Measurements from ENCODE around the gene ANXA6. TPM values are rescaled to one million over a fixed set of nuclear protein-coding genes. Genes with fewer than 3 reads are reported as not detected.

Gene ANXA6
- total and polyA plus RNA-seq, 9 of the 15 experiments (the other 6 are each of a cell fraction or from before 2014, with no cell fraction given): 0.70 to 13.2 (median 8.3) TPM

DNA sequence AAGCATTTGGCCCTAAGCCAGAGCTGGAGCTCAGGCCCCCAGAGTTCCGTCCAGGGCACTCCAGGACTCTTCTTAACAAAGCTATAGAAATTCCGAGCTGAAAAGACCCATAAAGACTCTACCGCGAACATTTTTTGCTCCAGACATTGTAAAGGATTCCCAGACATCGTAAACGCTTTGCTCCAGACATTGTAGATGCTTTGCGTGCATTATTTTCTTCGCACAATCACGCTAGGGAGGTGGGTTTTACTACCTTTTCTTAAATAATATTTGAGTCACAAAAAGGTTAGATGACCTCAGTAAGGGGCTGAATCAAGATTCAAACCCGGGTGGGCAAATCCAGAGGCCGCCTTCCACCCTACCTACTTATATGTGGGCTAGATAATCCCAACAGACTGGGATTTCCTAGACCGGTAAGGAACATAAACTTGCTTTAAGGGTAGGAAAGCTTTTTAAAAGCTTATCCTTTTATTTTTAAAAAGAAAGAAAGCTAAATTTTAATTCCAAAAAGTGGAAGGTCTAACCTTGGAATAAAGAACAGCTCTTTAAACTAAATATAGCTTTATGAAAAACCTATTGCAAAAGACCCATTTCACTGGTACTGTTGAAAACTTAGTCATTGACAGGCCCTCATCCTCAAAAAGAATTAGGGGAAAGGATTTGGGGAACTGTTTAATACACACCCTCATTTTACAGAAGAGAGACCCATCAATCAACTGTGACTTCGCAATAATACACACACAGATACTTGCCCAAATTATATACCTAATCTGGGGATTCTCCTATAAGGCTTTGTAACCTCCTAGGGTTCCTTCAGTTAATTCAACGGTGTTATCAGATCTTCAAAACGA, 75.9 kb downstream of the ANXA6 start:
- in situ Hi-C loops (cut with MboI) (no loop called here), intact Hi-C loops (cut with micrococcal nuclease) (loop anchor here (1.0 to 10.0 kb wide), 2 partner anchors 19 to 597 kb away; no protein-coding TSS in a partner anchor)
- Histone ChIP-seq H2AFZ (ENCODE audit: low read depth, low read length) (peak overlapping the region; percentile 95), H3K9ac (ENCODE audit: insufficient read depth in 1 of 2, low read depth in 2 of 2, low read length in 2 of 2) (peak overlapping the region; percentile 95 to 96), H3K4me1 (replicated peaks in 1 of 2; ENCODE audit: control insufficient read depth in 2 of 2, insufficient read depth in 2 of 2, low read length in 2 of 2) (peaks cover 16 to 19% of the 10 kb centered on the region in 2 experiments; a peak in 4 of 5 replicates), H3K36me3 (ENCODE audit: control insufficient read depth, insufficient read depth, low read length) (peaks cover 17% of the 10 kb centered on the region; the same call in 2 of the 3 replicates), H3K9me3 (replicated peaks; ENCODE audit: control insufficient read depth, insufficient read depth, low read depth, low read length) (no peaks in the 10 kb centered on the region), H3K9me1 (ENCODE audit: control insufficient read depth, insufficient read depth, low read length) (no peaks in the 10 kb centered on the region), H4K20me1 (replicated peaks; ENCODE audit: control insufficient read depth, insufficient read depth, low read length) (0 out of 2 replicates have a peak, but pooled peaks cover 4% of the 10 kb centered on the region), H3K79me2 (ENCODE audit: control insufficient read depth, insufficient read depth, low read length) (peaks cover 54% of the 10 kb centered on the region), H3K4me3 (peak overlapping the region; percentile 92), H3K4me2 (ENCODE audit: insufficient read depth, low read length) (peak overlapping the region; percentile 93), H3K27ac (ENCODE audit: extremely low read depth, low read depth, low read length) (peak overlapping the region; percentile 95), H3K27me3 (ENCODE audit: control insufficient read depth in 2 of 2, insufficient read depth in 2 of 2, low read length in 2 of 2) (no peaks in the 10 kb centered on the region)
- ATAC-seq (no peak), FAIRE-seq (no peak), DNase-seq (ENCODE audit: extremely low read depth in 1 of 4, low spot score in 3 of 4) (peak in 1 of 4 experiments; percentile 81)
- WGBS (ENCODE audit: insufficient coverage, low coverage, missing lambda C conversion rate): 11% methylated on average over 15 of the region's 15 CpGs
- CTCF ChIA-PET (ENCODE audit: low intra/inter-chr PET ratio): no interaction called here
- POLR2A ChIA-PET: interaction anchor here (0.6 to 2.5 kb wide), 11 partner anchors 8 to 577 kb away, joined by 3 to 14 read pairs (median 3); partner anchors contain the start of gene ANXA6
- TSS peak; percentile 91 for BruUV-seq (replicated peaks)
- TF ChIP-seq SPI1 (IDR thresholded peaks at IDR 0.05; ENCODE audit: borderline replicate concordance, low read depth, low read length) (no peak), CREBBP (IDR thresholded peaks at IDR 0.05; ENCODE audit: low read depth, low read length) (no peak), ETV5 (CRISPR knock-in tag; IDR thresholded peaks at IDR 0.05; ENCODE audit: low read depth) (0 out of 2 replicates have a peak, but pooled peaks have one; percentile 8), NFRKB (IDR thresholded peaks at IDR 0.05; ENCODE audit: low read depth) (peak; percentile 52; the same call in 1 of the 2 replicates), GTF2A2 (tag; IDR thresholded peaks at IDR 0.05) (no peak), ZNF589 (CRISPR knock-in tag; IDR thresholded peaks at IDR 0.05; ENCODE audit: low read depth) (no peak), SIRT6 (IDR thresholded peaks at IDR 0.05; ENCODE audit: low read depth, low read length) (no peak), ZNF24 (IDR thresholded peaks at IDR 0.05) (no peak), CEBPB (tag; IDR thresholded peaks at IDR 0.05) (peak; percentile 74), ATF7 (IDR thresholded peaks at IDR 0.05) (peak; percentile 24; the same call in 1 of the 2 replicates), ZNF347 (CRISPR knock-in tag; IDR thresholded peaks at IDR 0.05; ENCODE audit: low read depth) (no peak), NFE2 (IDR thresholded peaks at IDR 0.05; ENCODE audit: low read depth) (0 out of 2 replicates have a peak, but pooled peaks have one; percentile 8), MTA1 (IDR thresholded peaks at IDR 0.05; ENCODE audit: borderline replicate concordance) (0 out of 2 replicates have a peak, but pooled peaks have one; percentile 44), ZNF644 (tag; IDR thresholded peaks at IDR 0.05; ENCODE audit: low read depth) (no peak)
- TF ChIP-seq, protein P1, sequence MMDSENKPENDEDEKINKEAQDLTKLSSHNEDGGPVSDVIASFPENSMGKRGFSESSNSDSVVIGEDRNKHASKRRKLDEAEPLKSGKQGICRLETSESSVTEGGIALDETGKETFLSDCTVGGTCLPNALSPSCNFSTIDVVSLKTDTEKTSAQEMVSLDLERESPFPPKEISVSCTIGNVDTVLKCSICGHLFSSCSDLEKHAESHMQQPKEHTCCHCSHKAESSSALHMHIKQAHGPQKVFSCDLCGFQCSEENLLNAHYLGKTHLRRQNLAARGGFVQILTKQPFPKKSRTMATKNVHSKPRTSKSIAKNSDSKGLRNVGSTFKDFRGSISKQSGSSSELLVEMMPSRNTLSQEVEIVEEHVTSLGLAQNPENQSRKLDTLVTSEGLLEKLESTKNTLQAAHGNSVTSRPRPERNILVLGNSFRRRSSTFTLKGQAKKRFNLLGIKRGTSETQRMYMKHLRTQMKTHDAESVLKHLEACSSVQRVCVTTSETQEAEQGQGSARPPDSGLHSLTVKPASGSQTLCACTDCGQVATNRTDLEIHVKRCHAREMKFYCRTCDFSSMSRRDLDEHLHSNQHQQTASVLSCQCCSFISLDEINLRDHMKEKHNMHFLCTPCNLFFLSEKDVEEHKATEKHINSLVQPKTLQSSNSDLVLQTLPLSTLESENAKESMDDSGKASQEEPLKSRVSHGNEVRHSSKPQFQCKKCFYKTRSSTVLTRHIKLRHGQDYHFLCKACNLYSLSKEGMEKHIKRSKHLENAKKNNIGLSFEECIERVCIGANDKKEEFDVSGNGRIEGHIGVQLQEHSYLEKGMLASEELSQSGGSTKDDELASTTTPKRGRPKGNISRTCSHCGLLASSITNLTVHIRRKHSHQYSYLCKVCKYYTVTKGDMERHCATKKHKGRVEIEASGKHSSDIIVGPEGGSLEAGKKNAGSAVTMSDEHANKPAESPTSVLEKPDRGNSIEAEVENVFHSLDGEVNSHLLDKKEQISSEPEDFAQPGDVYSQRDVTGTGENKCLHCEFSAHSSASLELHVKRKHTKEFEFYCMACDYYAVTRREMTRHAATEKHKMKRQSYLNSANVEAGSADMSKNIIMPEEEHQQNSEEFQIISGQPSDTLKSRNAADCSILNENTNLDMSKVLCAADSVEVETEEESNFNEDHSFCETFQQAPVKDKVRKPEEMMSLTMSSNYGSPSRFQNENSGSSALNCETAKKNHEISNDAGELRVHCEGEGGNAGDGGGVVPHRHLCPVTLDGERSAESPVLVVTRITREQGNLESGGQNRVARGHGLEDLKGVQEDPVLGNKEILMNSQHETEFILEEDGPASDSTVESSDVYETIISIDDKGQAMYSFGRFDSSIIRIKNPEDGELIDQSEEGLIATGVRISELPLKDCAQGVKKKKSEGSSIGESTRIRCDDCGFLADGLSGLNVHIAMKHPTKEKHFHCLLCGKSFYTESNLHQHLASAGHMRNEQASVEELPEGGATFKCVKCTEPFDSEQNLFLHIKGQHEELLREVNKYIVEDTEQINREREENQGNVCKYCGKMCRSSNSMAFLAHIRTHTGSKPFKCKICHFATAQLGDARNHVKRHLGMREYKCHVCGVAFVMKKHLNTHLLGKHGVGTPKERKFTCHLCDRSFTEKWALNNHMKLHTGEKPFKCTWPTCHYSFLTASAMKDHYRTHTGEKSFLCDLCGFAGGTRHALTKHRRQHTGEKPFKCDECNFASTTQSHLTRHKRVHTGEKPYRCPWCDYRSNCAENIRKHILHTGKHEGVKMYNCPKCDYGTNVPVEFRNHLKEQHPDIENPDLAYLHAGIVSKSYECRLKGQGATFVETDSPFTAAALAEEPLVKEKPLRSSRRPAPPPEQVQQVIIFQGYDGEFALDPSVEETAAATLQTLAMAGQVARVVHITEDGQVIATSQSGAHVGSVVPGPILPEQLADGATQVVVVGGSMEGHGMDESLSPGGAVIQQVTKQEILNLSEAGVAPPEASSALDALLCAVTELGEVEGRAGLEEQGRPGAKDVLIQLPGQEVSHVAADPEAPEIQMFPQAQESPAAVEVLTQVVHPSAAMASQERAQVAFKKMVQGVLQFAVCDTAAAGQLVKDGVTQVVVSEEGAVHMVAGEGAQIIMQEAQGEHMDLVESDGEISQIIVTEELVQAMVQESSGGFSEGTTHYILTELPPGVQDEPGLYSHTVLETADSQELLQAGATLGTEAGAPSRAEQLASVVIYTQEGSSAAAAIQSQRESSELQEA (IDR thresholded peaks at IDR 0.05; ENCODE audit: low read depth): no peak; the same call in 1 of the 2 replicates
